GM12878 (cell line): Measurements from ENCODE around the gene S1PR3. TPM values are rescaled to one million over a fixed set of nuclear protein-coding genes. Genes with fewer than 3 reads are reported as not detected.

ENCODE experiments used
- ATAC-seq: fragments of 200-7000 bp; cut with Tn5 transposase; 3 replicates; pipeline ENCODE4 v1.9.1; 2020; ENCODE audit warnings: mild to moderate bottlenecking, moderate library complexity
- BruUV-seq: library from RNA; stranded (reverse); fragments of 400-500 nt; replicated peaks from 2 replicates; lab custom pipeline; 2021; lab: Mats Ljungman, UMichigan
- CTCF ChIA-PET: fragments of 300-600 bp; sonication (Branson Sonifier 250); formaldehyde crosslinking; extraction: SDS; loops from one replicate; lab custom pipeline; 2021; ENCODE audit warnings: inconsistent platforms; lab: Yijun Ruan, JAX
- POLR2A ChIA-PET: fragments of 350-600 bp; formaldehyde crosslinking; extraction: SDS; loops from one replicate; lab custom pipeline; 2021; ENCODE audit warnings: inconsistent platforms; lab: Charles Lee
- RAD21 ChIA-PET: fragments of 300-600 bp; sonication (Branson Sonifier 250); formaldehyde crosslinking; loops from one replicate; lab custom pipeline; 2023; ENCODE audit warnings: antibody characterized with exemption; ENCODE audit not compliant: unreplicated experiment; lab: Charles Lee
- SMC1A ChIA-PET: fragments of 300-600 bp; sonication (Branson Sonifier 250); formaldehyde crosslinking; loops from one replicate; lab custom pipeline; 2023; ENCODE audit not compliant: unreplicated experiment, uncharacterized antibody; lab: Charles Lee
- DNase-seq: peaks from one replicate; pipeline ENCODE4 v3.0.0-alpha.2; 2011; ENCODE audit warnings: low read depth, low spot score
- FAIRE-seq: peaks from 3 replicates; lab custom pipeline; 2011; peaks lifted over from hg19 to GRCh38; lab: Jason Lieb, UNC
- H2AFZ ChIP-seq: 2 replicates; pipeline ENCODE4 v1.6.0; 2011; ENCODE audit warnings: low read depth, low read length, control low read depth; ENCODE audit not compliant: control insufficient read depth
- H3K27ac ChIP-seq: 2 replicates; pipeline ENCODE4 v1.5.1; 2011; ENCODE audit warnings: control low read depth; ENCODE audit not compliant: control insufficient read depth, insufficient read depth
- H3K27me3 ChIP-seq, 2 experiments: replicated peaks in 1 of 2; 2 replicates each; pipeline versions ENCODE4 v1.6.0 to v1.6.1; 2011; ENCODE audit warnings: low read length in 1 of 2; ENCODE audit not compliant: control insufficient read depth in 2 of 2, insufficient read depth in 2 of 2
- H3K36me3 ChIP-seq, 2 experiments: 2 replicates each; pipeline ENCODE4 v1.5.1; 2011; ENCODE audit warnings: low read length in 1 of 2; ENCODE audit not compliant: control insufficient read depth in 2 of 2, insufficient read depth in 2 of 2
- H3K4me1 ChIP-seq: 2 replicates; pipeline ENCODE4 v1.6.1; 2011; ENCODE audit warnings: mild to moderate bottlenecking, low read length, moderate library complexity, mixed read lengths; ENCODE audit not compliant: control insufficient read depth, insufficient read depth
- H3K4me2 ChIP-seq: 2 replicates; pipeline ENCODE4 v1.6.0; 2011; ENCODE audit warnings: control low read depth; ENCODE audit not compliant: control insufficient read depth, insufficient read depth
- H3K4me3 ChIP-seq: fragments of 200-600 bp; sonication (generic); 2 replicates; pipeline ENCODE4 v1.5.1; 2016
- H3K79me2 ChIP-seq: 2 replicates; pipeline ENCODE4 v1.6.0; 2011; ENCODE audit warnings: low read length; ENCODE audit not compliant: control insufficient read depth, insufficient read depth
- H3K9ac ChIP-seq: 2 replicates; pipeline ENCODE4 v1.8.0; 2011; ENCODE audit warnings: low read length, control low read depth, mixed read lengths; ENCODE audit not compliant: control insufficient read depth, insufficient read depth
- H3K9me3 ChIP-seq: replicated peaks from 3 replicates; pipeline ENCODE4 v1.5.1; 2011; ENCODE audit warnings: mild to moderate bottlenecking, low read length; ENCODE audit not compliant: control insufficient read depth, insufficient read depth
- H4K20me1 ChIP-seq: 2 replicates; pipeline ENCODE4 v1.6.0; 2011; ENCODE audit not compliant: control insufficient read depth, insufficient read depth
- GATAD2B ChIP-seq: fragments of 450-650 bp; conservative IDR thresholded peaks from 2 replicates; pipeline ENCODE4 v1.6.1; 2017; ENCODE audit warnings: low read depth, mild to moderate bottlenecking, moderate library complexity
- JUNB ChIP-seq: IDR thresholded peaks from 2 replicates; pipeline ENCODE4 v1.6.1; 2016; ENCODE audit warnings: antibody characterized with exemption, mild to moderate bottlenecking
- PKNOX1 ChIP-seq: fragments of 450-650 bp; IDR thresholded peaks from 2 replicates; pipeline ENCODE4 v1.6.1; 2016; ENCODE audit warnings: mild to moderate bottlenecking
- RB1 ChIP-seq: fragments of 450-650 bp; formaldehyde crosslinking; IDR thresholded peaks from 2 replicates; pipeline ENCODE4 v1.6.1; 2017; ENCODE audit warnings: mild to moderate bottlenecking, borderline replicate concordance
- WGBS: methylation state at CpG from one replicate; pipeline ENCODE4 v1.1.6; 2016; ENCODE audit warnings: low lambda C conversion rate; ENCODE audit not compliant: insufficient replicate concordance, insufficient coverage; ENCODE audit errors: missing lambda C conversion rate; 5-methylcytosine and 5-hydroxymethylcytosine counted together
- in situ Hi-C: fragments of 300-500 bp; cut with MboI; formaldehyde crosslinking; loops from 9 replicates; pipeline ENCODE4 v1.14.3; 2018; ENCODE audit warnings: mixed read lengths
- intact Hi-C: fragments of 100-400 bp; cut with micrococcal nuclease; formaldehyde crosslinking; loops from one replicate; pipeline ENCODE4 v1.14.2; 2022; ENCODE audit not compliant: unreplicated experiment
- polyA plus RNA-seq, 11 experiments: library from polyadenylated mRNA; depleted of rRNA in 4 of 11; unstranded in 6 of 11; stranded (reverse) in 5 of 11; fragments of >200 nt; fragmentation: Nextera tagmentation in 4 of 11; fragmentation: Illumina TruSeq in 1 of 11; extraction: Ambion mirVana in 4 of 11; extraction: Trizol in 1 of 11; gene quantifications; 1 replicate in 1 of 11; 2 replicates in 10 of 11; pipeline versions ENCODE4 v1.2.1 to v1.2.3, GENCODE V29; 2011 to 2016; ENCODE audit warnings: inconsistent platforms in 2 of 11, missing spikeins in 2 of 11, low read depth in 1 of 11
- total RNA-seq, 4 experiments: library from RNA; depleted of rRNA in 3 of 4; stranded (reverse); fragments of >200 nt in 3 of 4; fragmentation: Illumina TruSeq in 1 of 4; extraction: Trizol in 1 of 4; gene quantifications; 2 replicates each; pipeline versions ENCODE4 v1.2.1 to v1.2.3, GENCODE V29; 2013 to 2021

S1PR3 gene
- total and polyA plus RNA-seq, 10 of the 15 experiments (the other 5 are each of a cell fraction or from before 2014, with no cell fraction given) = 0.01 to 0.18 (median 0.01) TPM; not detected in 7

DNA sequence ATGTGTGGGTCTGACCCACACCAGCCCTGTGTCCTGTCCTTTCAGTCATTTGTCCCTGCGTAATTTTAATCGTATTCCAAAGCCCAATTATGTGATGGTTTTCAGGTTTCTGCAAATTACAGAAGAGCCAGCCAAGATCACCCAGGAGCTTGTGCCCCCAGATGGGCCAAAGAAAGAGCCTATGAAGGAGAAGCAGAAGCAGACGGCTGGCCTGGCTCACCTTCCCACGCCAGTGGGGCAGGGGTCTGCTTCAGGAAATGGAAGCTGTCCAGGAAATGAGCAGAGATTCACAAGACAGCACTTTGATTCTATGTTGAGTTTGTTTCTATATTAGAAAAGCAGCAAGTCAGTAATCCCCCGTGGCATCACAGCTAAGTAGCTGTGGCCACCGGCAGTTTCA lies 11.7 kb downstream of the S1PR3 start:
- ChIA-PET RAD21 (no interaction called here), SMC1A (no interaction called here), CTCF (interaction anchor here (0.7 to 1.2 kb wide), 2 partner anchors 8 to 276 kb away, joined by 3 read pairs; no protein-coding TSS in a partner anchor), POLR2A (no interaction called here)
- Histone ChIP-seq H3K4me2 (no peak overlapping the region), H4K20me1 (no peaks in the 10 kb centered on the region), H2AFZ (no peak overlapping the region), H3K4me1 (no peaks in the 10 kb centered on the region), H3K27me3 (peaks cover 0 to 1% of the 10 kb centered on the region in 2 experiments; a peak in 1 of 4 replicates), H3K79me2 (no peaks in the 10 kb centered on the region), H3K9me3 (no peaks in the 10 kb centered on the region), H3K36me3 (no peaks in the 10 kb centered on the region), H3K4me3 (no peak overlapping the region), H3K9ac (no peak overlapping the region), H3K27ac (no peak overlapping the region)
- ATAC-seq (no peak), FAIRE-seq (no peak), DNase-seq (no peak)
- TF ChIP-seq PKNOX1 = no peak
- WGBS = 16% methylated on average over 6 of the region's 6 CpGs
- no TSS peak for BruUV-seq
- intact Hi-C loops = loop anchor here (5.0 kb wide), 1 partner anchor 341 kb away; no protein-coding TSS in a partner anchor
- in situ Hi-C loops = loop anchor here (5.0 to 10.0 kb wide), 2 partner anchors 411 to 1048 kb away; a partner anchor contains a TSS

GRCh38 chr9:89005323-89005722 lies 14.1 kb downstream of the S1PR3 start:
- Histone ChIP-seq H3K9ac (no peak overlapping the region), H3K27me3 (peaks cover 0 to 1% of the 10 kb centered on the region in 2 experiments; a peak in 1 of 4 replicates), H2AFZ (no peak overlapping the region), H3K27ac (no peak overlapping the region), H3K4me3 (no peak overlapping the region), H3K79me2 (no peaks in the 10 kb centered on the region), H4K20me1 (no peaks in the 10 kb centered on the region), H3K9me3 (no peaks in the 10 kb centered on the region), H3K36me3 (no peaks in the 10 kb centered on the region), H3K4me2 (no peak overlapping the region), H3K4me1 (no peaks in the 10 kb centered on the region)
- FAIRE-seq (no peak), DNase-seq (no peak), ATAC-seq (no peak)
- intact Hi-C loops (no loop called here), in situ Hi-C loops (loop anchor here (10.0 kb wide), 1 partner anchor 1051 kb away; a partner anchor contains a TSS)
- CTCF ChIA-PET = interaction anchor here (1.3 kb wide), 1 partner anchor 11 kb away, joined by 3 read pairs; no protein-coding TSS in a partner anchor
- RAD21 ChIA-PET = no interaction called here
- BruUV-seq = no TSS peak
- no peak for TF ChIP-seq GATAD2B
- TF ChIP-seq JUNB = no peak
- TF ChIP-seq RB1 = no peak
- POLR2A ChIA-PET = no interaction called here
- SMC1A ChIA-PET = no interaction called here
- 37% methylated on average over 9 of the region's 9 CpGs for whole genome bisulfite sequencing
